ENCODE measurements around the gene SYT9.
"Not testable (repeated sequence)": the region's sequence is repeated elsewhere in the genome, so short reads cannot be mapped to it uniquely, and the experiment has no call there.

Gene SYT9

DNA sequence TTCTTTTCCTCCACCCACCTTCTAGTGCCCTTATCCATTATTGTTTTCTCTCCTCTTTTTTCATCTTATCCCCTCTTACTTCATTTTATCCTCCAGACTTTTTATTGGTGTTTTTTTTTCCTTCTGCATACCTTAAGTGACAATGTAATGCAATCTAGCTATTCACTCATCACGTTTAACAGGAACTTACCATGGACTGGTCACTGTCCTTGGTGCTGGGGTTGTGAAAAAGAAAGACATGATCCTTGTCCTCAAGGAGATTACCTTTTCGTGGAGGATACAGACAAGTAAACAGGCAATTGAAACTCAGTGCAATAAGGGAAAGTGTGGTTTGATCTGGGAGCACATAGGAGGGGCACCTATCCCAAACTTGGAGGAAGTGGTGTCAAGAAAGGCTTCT, 20.7 kb downstream of the SYT9 start:
- DNase-seq = no peak

- no peak for DNase-seq
These were observed 23.4 kb downstream of the SYT9 start for GRCh38 chr11:7275133-7275532.

GRCh38 chr11:7278314-7278917, 26.7 kb downstream of the SYT9 start:
- DNase-seq = no peak

DNA sequence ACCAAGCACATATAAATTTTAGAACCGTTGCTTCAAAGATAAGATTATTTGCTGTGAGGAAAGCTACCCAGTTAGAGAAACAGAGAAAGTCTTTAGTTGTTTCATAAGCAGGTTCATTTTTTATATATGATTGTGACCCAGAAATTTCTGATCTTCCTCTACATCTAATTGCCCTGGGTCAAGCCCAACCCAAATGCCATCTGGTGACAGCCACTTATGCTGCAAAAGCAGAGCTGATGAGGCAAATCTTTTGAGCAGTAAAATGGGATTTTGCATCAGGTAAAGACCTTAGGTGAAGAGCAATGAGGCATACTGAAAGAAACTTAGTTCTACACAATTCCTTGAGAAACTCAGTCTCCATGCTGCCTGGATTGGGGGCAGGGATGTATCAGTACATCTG, 28.0 kb downstream of the SYT9 start:
- no peak for DNase-seq

DNA sequence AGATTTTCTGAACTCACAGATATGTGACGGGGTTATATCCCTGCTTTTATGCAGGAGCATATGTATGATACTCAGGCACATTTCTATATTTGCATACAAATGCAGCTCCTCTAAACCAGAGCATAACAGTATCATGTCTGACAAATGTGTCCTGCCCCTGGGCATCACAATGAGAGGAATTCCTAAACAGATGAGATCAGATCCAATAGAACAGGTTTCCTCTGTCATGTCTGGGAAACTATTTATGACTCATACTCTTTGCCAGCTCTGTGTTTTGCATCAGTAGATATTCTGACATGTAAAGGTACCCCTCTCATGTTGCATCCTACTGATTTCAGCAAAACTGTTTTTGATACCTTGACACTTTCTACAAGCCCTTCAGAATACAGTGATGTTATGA, 29.4 kb downstream of the SYT9 start:
- DNase-seq = no peak

- no peak for DNase-seq
These were observed 30.1 kb downstream of the SYT9 start for GRCh38 chr11:7281809-7282208.

GRCh38 chr11:7286178-7286577, 34.5 kb downstream of the SYT9 start:
- no peak for DNase-seq

DNA sequence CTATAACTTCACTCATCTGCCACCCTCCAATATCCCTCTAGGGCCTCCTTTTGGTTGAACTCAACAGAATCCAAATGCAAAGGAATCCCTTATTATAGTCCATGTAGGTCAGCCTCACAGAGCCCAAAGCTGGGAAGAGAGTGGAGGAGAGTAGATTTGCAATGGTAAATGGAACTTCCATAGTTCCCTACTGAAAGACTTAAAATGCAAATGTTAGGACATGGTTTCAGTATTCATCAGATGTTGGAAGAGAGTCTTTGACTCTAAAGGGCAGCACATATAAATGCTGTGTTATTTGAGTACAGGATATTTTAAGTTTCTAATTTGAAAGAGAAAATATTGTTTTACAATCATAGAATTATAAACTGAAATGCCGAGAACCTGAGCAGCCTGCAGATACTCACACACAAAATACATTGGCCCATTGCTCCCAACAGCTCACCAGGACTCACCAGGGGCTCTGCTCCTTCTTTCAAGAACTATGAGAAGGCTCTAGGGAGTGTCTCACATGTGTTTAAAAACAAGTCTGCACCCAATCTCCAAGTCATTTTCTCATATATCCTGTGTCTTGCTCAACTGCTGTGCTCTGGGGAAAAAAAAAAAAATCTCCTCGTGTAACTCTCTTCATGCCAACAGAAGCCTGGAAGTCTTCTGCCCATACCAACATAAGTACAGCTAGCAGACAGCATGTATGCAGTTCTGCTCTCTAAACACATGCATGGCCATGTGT, 39.6 kb downstream of the SYT9 start:
- no peak for DNase-seq

DNA sequence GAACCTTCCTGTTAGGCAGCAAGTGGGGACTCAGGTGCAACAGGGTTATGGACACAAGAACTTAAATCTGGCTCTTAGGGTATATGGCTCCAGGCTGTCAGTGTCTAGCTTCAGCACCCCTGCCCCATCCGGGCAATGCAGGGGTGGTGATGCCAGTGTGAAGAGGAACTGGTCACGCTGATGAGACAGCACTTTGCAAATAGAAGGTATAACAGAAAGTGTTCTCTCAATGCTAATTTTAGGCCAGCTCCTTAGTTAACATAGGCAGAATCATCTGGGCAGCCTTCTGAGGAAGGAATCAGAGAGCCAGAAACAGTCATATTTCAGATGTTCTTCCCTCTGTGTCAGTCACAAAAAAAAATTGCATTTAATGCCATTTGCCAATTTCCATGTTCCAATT, 41.2 kb downstream of the SYT9 start:
- no peak for DNase-seq

GRCh38 chr11:7299393-7299792, 47.7 kb downstream of the SYT9 start:
- DNase-seq = no peak

GRCh38 chr11:7300281-7300680, 48.6 kb downstream of the SYT9 start:
- DNase-seq = no peak

GRCh38 chr11:7303146-7303545, 51.4 kb downstream of the SYT9 start:
- no peak for DNase-seq

GRCh38 chr11:7306900-7307299, 55.2 kb downstream of the SYT9 start:
- DNase-seq = no peak

DNA sequence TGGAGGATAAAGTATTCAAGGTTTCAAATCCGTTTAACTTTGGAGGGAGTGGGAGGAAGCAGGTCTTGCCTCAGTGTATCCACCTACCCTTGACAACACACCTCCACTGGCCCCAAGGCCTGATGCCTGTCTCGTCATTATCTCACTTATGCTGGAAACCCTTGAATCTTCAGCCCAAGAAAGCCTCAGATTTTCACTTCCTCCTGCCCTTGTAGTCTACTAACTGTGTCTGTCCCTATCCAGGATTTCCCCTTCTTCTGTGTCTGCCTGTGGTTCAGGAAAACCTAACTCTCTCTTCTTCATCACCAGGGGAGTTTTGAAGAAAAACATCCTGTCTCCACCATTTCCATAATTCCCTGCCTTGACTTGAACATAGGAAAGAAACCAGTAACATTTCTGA, 56.1 kb downstream of the SYT9 start:
- no peak for DNase-seq

DNA sequence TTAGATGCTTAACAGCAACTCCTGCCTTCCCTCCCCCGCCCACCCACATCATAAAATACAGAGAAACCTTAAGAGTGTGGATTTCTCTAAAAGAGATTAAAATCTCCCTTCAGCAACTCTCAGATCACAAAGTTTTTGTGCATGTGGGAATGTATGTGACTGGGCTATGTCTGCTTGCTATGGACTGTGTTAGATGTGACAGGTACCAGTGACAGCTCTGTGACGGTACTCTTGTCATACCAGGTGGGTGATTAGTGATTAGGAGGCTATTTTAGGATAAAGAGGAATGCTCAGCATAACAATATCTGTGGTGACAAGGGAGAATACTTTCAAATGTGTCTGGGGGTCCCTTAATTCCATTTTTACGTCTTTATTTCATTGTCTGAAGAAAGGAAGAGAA, 60.2 kb downstream of the SYT9 start:
- DNase-seq = no peak

- no peak for DNase-seq
These were observed 63.3 kb downstream of the SYT9 start for GRCh38 chr11:7314811-7315604.

GRCh38 chr11:7319501-7319900, 67.8 kb downstream of the SYT9 start:
- DNase-seq = no peak

- DNase-seq = no peak
These were observed 68.6 kb downstream of the SYT9 start for GRCh38 chr11:7320306-7320705.

GRCh38 chr11:7321473-7322450, 70.1 kb downstream of the SYT9 start:
- DNase-seq = no peak

DNA sequence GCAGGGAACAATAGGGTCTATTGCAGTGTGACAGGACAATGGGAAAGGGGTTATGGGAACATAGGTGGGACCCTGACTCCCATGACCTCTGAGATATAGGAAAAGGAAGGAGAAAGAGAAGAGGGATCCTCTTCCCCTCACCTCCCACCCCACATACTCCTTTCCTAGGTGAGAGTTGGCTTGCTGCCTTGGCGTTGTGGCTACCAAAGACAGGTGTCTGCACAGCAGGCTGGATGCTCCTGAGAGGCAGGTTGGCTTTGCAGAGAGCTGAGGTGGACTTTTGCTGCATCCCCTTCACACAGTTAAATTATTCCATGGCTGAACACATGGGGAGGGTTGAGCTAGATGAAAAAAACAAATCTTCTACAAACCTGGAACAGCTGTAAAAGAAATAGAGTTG, 80.7 kb downstream of the SYT9 start:
- DNase-seq = no peak

GRCh38 chr11:7332962-7333361, 81.3 kb downstream of the SYT9 start:
- no peak for DNase-seq

DNA sequence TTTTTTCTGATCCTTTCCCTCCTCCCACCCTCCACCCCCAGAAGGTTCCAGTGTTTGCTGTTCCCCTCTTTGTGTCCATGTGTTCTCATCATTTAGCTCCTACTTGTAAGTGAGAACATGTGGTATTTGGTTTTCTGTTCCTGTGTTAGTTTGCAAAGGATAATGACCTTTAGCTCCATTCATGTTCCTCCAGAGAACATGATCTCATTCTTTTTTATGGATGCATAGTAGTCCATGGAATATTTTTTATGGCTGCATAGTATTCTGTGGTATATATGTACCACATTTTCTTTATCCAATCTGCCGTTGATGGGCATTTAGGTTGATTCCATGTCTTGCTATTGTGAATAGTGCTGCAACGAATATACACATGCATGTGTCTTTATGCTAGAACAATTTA, 83.7 kb downstream of the SYT9 start:
- not testable (repeated sequence) for DNase-seq
